ENCODE measurements around the gene CDC42. TPM values are rescaled to one million over a fixed set of nuclear protein-coding genes. Genes with fewer than 3 reads are reported as not detected.

Gene CDC42
- total and polyA plus RNA-seq, 9 of the 15 experiments (the other 6 are each of a cell fraction or from before 2014, with no cell fraction given), result 186 to 398 (median 325) TPM

- TF ChIP-seq MNT (conservative IDR thresholded peaks at IDR 0.05), result peak in 1 of 2 experiments; percentile 52; a peak in 1 of 4 replicates
- TF ChIP-seq NR2C2 (CRISPR knock-in tag; IDR thresholded peaks at IDR 0.05), result no peak
- peak; percentile 74 for TF ChIP-seq NR2C2 (tag; IDR thresholded peaks at IDR 0.05)
- TF ChIP-seq ARID1B (IDR thresholded peaks at IDR 0.05), result peak; percentile 88
- TF ChIP-seq OTX1 (CRISPR knock-in tag; IDR thresholded peaks at IDR 0.05), result peak; percentile 20; the same call in 1 of the 2 replicates
- no peak for TF ChIP-seq EZH2 (IDR thresholded peaks at IDR 0.05; ENCODE audit: borderline replicate concordance, low read depth, low read length)
- TF ChIP-seq TRIM24 (IDR thresholded peaks at IDR 0.05), result peak; percentile 12 to 66; a peak in 2 of 4 replicates
- 0 out of 2 replicates have a peak, but pooled peaks have one; percentile 18 for TF ChIP-seq ZKSCAN8 (CRISPR knock-in tag; IDR thresholded peaks at IDR 0.05)
- no peak for TF ChIP-seq ETS2 (tag; IDR thresholded peaks at IDR 0.05; ENCODE audit: borderline replicate concordance, poor library complexity, severe bottlenecking)
- TF ChIP-seq NFIX (CRISPR knock-in tag; IDR thresholded peaks at IDR 0.05; ENCODE audit: low read depth), result no peak
- no peak for TF ChIP-seq TAF9B (IDR thresholded peaks at IDR 0.05; ENCODE audit: partially characterized antibody)
- peak; percentile 77; the same call in 1 of the 2 replicates for TF ChIP-seq CUX1 (CRISPR knock-in tag; IDR thresholded peaks at IDR 0.05)
- no peak for TF ChIP-seq ZNF143 (CRISPR knock-in tag; IDR thresholded peaks at IDR 0.05)
- TF ChIP-seq ZNF449 (CRISPR knock-in tag; IDR thresholded peaks at IDR 0.05), result no peak
- peak; percentile 85 for TF ChIP-seq GTF2E2 (tag; IDR thresholded peaks at IDR 0.05)
- no peak for TF ChIP-seq PTRF (tag; IDR thresholded peaks at IDR 0.05)
- TF ChIP-seq ZBTB7A (IDR thresholded peaks at IDR 0.05; ENCODE audit: borderline replicate concordance, control insufficient read depth, low read depth, low read length), result no peak
- TF ChIP-seq ELF2 (CRISPR knock-in tag; IDR thresholded peaks at IDR 0.05), result peak; percentile 86
- peak; percentile 86 for TF ChIP-seq SOX6 (IDR thresholded peaks at IDR 0.05)
These were observed 33.6 kb upstream of the CDC42 start (continued) for GRCh38 chr1:22018583-22019559.
